Lower leg skin (tissue), 3 donors: ENCODE results near the gene COG5.

Source experiments
- CTCF ChIP-seq, 3 donors: fragments of 450-650 bp; IDR thresholded peaks; one replicate each; pipeline ENCODE4 v1.5.1; 2016; ENCODE audit warnings: antibody characterized with exemption in 3 of 3, mild to moderate bottlenecking in 3 of 3, moderate library complexity in 2 of 3
- POLR2A ChIP-seq, 2 donors: fragments of 450-650 bp; IDR thresholded peaks; one replicate each; pipeline ENCODE4 v1.6.1; 2016 to 2017; ENCODE audit warnings: antibody characterized with exemption in 2 of 2, mild to moderate bottlenecking in 1 of 2, moderate library complexity in 1 of 2

GRCh38 chr7:107234436-107234835, 329.3 kb downstream of the COG5 start:
- no peak for TF ChIP-seq CTCF (IDR thresholded peaks at IDR 0.05)
- TF ChIP-seq POLR2A (IDR thresholded peaks at IDR 0.05), result no peak
